Measurements from ENCODE around the gene RAD50. TPM values are rescaled to one million over a fixed set of nuclear protein-coding genes. Genes with fewer than 3 reads are reported as not detected.

RAD50 gene
- total and polyA plus RNA-seq, 2 of the 4 experiments (the other 2 are of a cell fraction): 5.2 to 6.2 TPM

DNA sequence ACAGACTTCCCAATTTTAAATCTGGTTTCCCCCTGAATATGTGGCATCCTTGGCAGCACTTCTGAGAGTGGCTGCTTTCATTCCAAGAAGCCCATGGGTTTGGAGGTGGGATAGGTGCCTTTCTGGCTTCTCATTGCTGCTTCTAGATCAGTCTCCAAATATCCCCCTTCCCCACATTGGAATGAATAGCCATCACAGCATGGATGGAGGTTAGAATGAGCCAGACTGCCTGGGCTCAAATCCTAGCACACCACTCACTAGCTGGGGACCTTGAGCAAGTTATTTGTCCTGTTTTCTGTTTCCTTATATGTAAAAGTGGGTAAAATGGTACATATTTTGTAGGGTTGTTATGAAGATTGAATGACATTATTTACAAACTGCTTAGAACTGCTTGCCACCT is 87.4 kb downstream of the RAD50 start:
- Histone ChIP-seq H3K4ac (ENCODE audit: low read depth, low read length) (no peak overlapping the region), H3K23ac (ENCODE audit: low read depth, low read length) (no peak overlapping the region), H3K4me2 (ENCODE audit: low read depth, low read length) (no peak overlapping the region), H3K9ac (ENCODE audit: low read depth, low read length) (no peak overlapping the region), H3K27me3 (ENCODE audit: control insufficient read depth, insufficient read depth, low read length) (no peaks in the 10 kb centered on the region), H3K9me3 (ENCODE audit: control insufficient read depth, insufficient read depth, low read length) (peaks cover 4% of the 10 kb centered on the region; the same call in 1 of the 2 replicates), H2BK15ac (ENCODE audit: low read depth, low read length) (no peak overlapping the region), H3K36me3 (ENCODE audit: control insufficient read depth, insufficient read depth, low read length) (peaks cover 20% of the 10 kb centered on the region), H3K4me1 (ENCODE audit: control insufficient read depth, insufficient read depth, low read length) (no peaks in the 10 kb centered on the region), H3K56ac (ENCODE audit: extremely low read depth, insufficient read depth, low read length) (no peak overlapping the region), H2BK5ac (ENCODE audit: low read depth, low read length, poor library complexity, severe bottlenecking) (no peak overlapping the region), H3K4me3 (ENCODE audit: insufficient read depth, low read depth, low read length) (no peak overlapping the region), H3K79me1 (ENCODE audit: low read depth in 1 of 2, low read length in 2 of 2) (no peaks in the 10 kb centered on the region), H2AK5ac (ENCODE audit: low read depth, low read length) (no peak overlapping the region), H4K20me1 (ENCODE audit: insufficient read depth, low read length) (no peaks in the 10 kb centered on the region), H3K18ac (ENCODE audit: low read depth, low read length) (no peak overlapping the region), H3K27ac (ENCODE audit: insufficient read depth, low read length) (no peak overlapping the region), H4K5ac (ENCODE audit: low read depth, low read length) (no peak overlapping the region), H2AK9ac (replicated peaks; ENCODE audit: low read depth, low read length, poor library complexity) (no peak overlapping the region), H4K91ac (ENCODE audit: insufficient read depth, low read depth, low read length) (no peak overlapping the region), H2BK120ac (ENCODE audit: low read depth, low read length) (no peak overlapping the region), H3K14ac (replicated peaks; ENCODE audit: low read depth, low read length) (no peak overlapping the region), H2BK20ac (ENCODE audit: low read depth, low read length) (no peak overlapping the region), H3K9me1 (ENCODE audit: insufficient read depth, low read length) (no peaks in the 10 kb centered on the region; the same call in 1 of the 2 replicates), H4K8ac (ENCODE audit: low read depth in 2 of 2, low read length in 2 of 2) (no peak overlapping the region), H2AFZ (replicated peaks; ENCODE audit: low read length, poor library complexity) (no peak overlapping the region)
- DNase-seq: no peak
- POLR2A ChIA-PET (ENCODE audit: unreplicated experiment): no interaction called here
- dilution Hi-C loops (cut with HindIII; ENCODE audit: low sequenced_read_pairs, unreplicated experiment) (no loop called here), in situ Hi-C loops (cut with MboI; ENCODE audit: low sequenced_read_pairs) (no loop called here), intact Hi-C loops (cut with micrococcal nuclease) (no loop called here)
- no TSS peak for BruUV-seq (replicated peaks)
- ATAC-seq (ENCODE audit: low read depth): no peak
- no peak for TF ChIP-seq BHLHE40 (IDR thresholded peaks at IDR 0.05; ENCODE audit: low read depth, low read length)
- TF ChIP-seq CTCF (conservative IDR thresholded peaks at IDR 0.05; ENCODE audit: low read depth, low read length): no peak
- TF ChIP-seq CEBPB (IDR thresholded peaks at IDR 0.05; ENCODE audit: low read depth, low read length): no peak
- no peak for TF ChIP-seq POLR2A (IDR thresholded peaks at IDR 0.05; ENCODE audit: low read depth, low read length)
- no peak for TF ChIP-seq RFX5 (IDR thresholded peaks at IDR 0.05; ENCODE audit: low read depth, low read length)
- TF ChIP-seq RCOR1 (IDR thresholded peaks at IDR 0.05; ENCODE audit: insufficient replicate concordance, low read length): no peak
- no peak for TF ChIP-seq MXI1 (IDR thresholded peaks at IDR 0.05; ENCODE audit: borderline replicate concordance, low read depth, low read length)
- CTCF ChIA-PET: no interaction called here

All from IMR-90 (cell line).